H1 (cell line): ENCODE results near the gene TMEM150A. TPM values are rescaled to one million over a fixed set of nuclear protein-coding genes. Genes with fewer than 3 reads are reported as not detected.

Source experiments
- BACH1 ChIP-seq: IDR thresholded peaks from 2 replicates; pipeline ENCODE4 v1.6.1; 2012; ENCODE audit warnings: low read length, improper control_type of control experiment
- BCL11A ChIP-seq, 2 experiments: IDR thresholded peaks; one replicate each; pipeline ENCODE4 v1.6.1; 2011; ENCODE audit warnings: low read depth in 2 of 2, low read length in 2 of 2, mild to moderate bottlenecking in 2 of 2
- CBX5 ChIP-seq: fragments of 300-800, 300-1000 bp; sonication (generic); IDR thresholded peaks from 2 replicates; pipeline ENCODE4 v1.7.1; 2016; ENCODE audit warnings: antibody characterized with exemption, low read length, low read depth
- CHD1 ChIP-seq: IDR thresholded peaks from 2 replicates; pipeline ENCODE4 v1.6.1; 2012; ENCODE audit warnings: low read depth, low read length, improper control_type of control experiment
- CHD7 ChIP-seq: fragments of 300-600 bp; sonication (generic); IDR thresholded peaks from 2 replicates; pipeline ENCODE4 v1.7.1; 2012; ENCODE audit warnings: low read length, moderate library complexity, mild to moderate bottlenecking, inconsistent platforms; ENCODE audit not compliant: insufficient replicate concordance
- E2F6 ChIP-seq: IDR thresholded peaks from 2 replicates; pipeline ENCODE4 v1.6.1; 2012; ENCODE audit warnings: inconsistent platforms
- RNF2 ChIP-seq: fragments of 200-900, 300-1000 bp; sonication (generic); IDR thresholded peaks from 2 replicates; pipeline ENCODE4 v1.7.1; 2016; ENCODE audit warnings: borderline replicate concordance, low read depth, mild to moderate bottlenecking, antibody characterized with exemption, low read length; ENCODE audit not compliant: poor library complexity, severe bottlenecking; ENCODE audit errors: missing control alignments
- TAF1 ChIP-seq: IDR thresholded peaks from 2 replicates; pipeline ENCODE4 v1.6.1; 2011; ENCODE audit warnings: mild to moderate bottlenecking, low read depth, low read length
- TBP ChIP-seq: IDR thresholded peaks from 2 replicates; pipeline ENCODE4 v1.6.1; 2011; ENCODE audit warnings: low read depth, low read length, improper control_type of control experiment
- YY1 ChIP-seq: IDR thresholded peaks from 2 replicates; pipeline ENCODE4 v1.6.1; 2011; ENCODE audit warnings: low read depth, mild to moderate bottlenecking, low read length
- polyA plus RNA-seq, 7 experiments: library from polyadenylated mRNA; depleted of rRNA in 3 of 7; stranded (reverse) in 5 of 7; unstranded in 2 of 7; fragments of >200 nt in 5 of 7; fragments of 200-250 nt in 2 of 7; gene quantifications; 1 replicate in 5 of 7; 2 replicates in 1 of 7; 4 replicates in 1 of 7; pipeline versions ENCODE4 v1.2.1 to v1.2.3, GENCODE V29; 2011 to 2013; ENCODE audit warnings: missing spikeins in 2 of 7, mixed read lengths in 2 of 7
- total RNA-seq: library from RNA; stranded (reverse); fragmentation: NEBNext Ultra II Directional; extraction: Animal tissue kit (Norgen Biotek cat#: 25700); gene quantifications from 2 replicates; pipeline ENCODE4 v1.2.1, GENCODE V29; 2021

TMEM150A gene
- total and polyA plus RNA-seq, 2 of the 8 experiments (the other 6 are each of a cell fraction or from before 2014, with no cell fraction given), result 19.8 to 29.9 TPM

GRCh38 chr2:85553184-85553583 is 49.3 kb downstream of the TMEM150A start (continued):
- TF ChIP-seq CHD7, result no peak
- no peak for TF ChIP-seq CBX5
- TF ChIP-seq YY1, result no peak
- no peak for TF ChIP-seq BCL11A (IDR thresholded peaks at IDR 0.05; ENCODE audit: low read depth in 2 of 2, low read length in 2 of 2)
- TF ChIP-seq TBP, result no peak
- TF ChIP-seq E2F6, result no peak
- no peak for TF ChIP-seq BACH1
- no peak for TF ChIP-seq TAF1
- no peak for TF ChIP-seq CHD1
- no peak for TF ChIP-seq RNF2
